Chondrocyte (in vitro differentiated cells): ENCODE measurements around the gene ANP32A. TPM values are rescaled to one million over a fixed set of nuclear protein-coding genes. Genes with fewer than 3 reads are reported as not detected.

Experiments
- DNase-seq: peaks from one replicate; pipeline ENCODE4 v3.0.0; 2021; ENCODE audit warnings: mixed read lengths, low spot score
- H3K27ac Mint-ChIP-seq: one replicate; pipeline ENCODE4 v1.8.0; 2021; ENCODE audit warnings: mild to moderate bottlenecking, moderate library complexity, mixed read lengths; ENCODE audit not compliant: unreplicated experiment
- H3K27me3 Mint-ChIP-seq: 2 replicates; pipeline ENCODE4 v1.8.0; 2021; ENCODE audit warnings: low read depth, mixed read lengths
- H3K36me3 Mint-ChIP-seq: 2 replicates; pipeline ENCODE4 v1.8.0; 2021; ENCODE audit warnings: low read depth, mixed read lengths
- H3K4me1 Mint-ChIP-seq: 2 replicates; pipeline ENCODE4 v1.8.0; 2021; ENCODE audit warnings: low read depth, mild to moderate bottlenecking, mixed read lengths
- H3K4me3 Mint-ChIP-seq: one replicate; pipeline ENCODE4 v1.8.0; 2021; ENCODE audit warnings: mild to moderate bottlenecking, moderate library complexity, mixed read lengths; ENCODE audit not compliant: unreplicated experiment
- H3K9me3 Mint-ChIP-seq: 2 replicates; pipeline ENCODE4 v1.8.0; 2021; ENCODE audit warnings: low read depth, mixed read lengths
- CTCF ChIP-seq: fragments of 200-600 bp; sonication (generic); IDR thresholded peaks from 2 replicates; pipeline ENCODE4 v1.5.0; 2021; ENCODE audit warnings: antibody characterized with exemption, mild to moderate bottlenecking, moderate library complexity
- total RNA-seq: library from RNA; stranded (reverse); gene quantifications from 3 replicates; pipeline ENCODE4 v1.2.1, GENCODE V29; 2021

The ANP32A gene
- total RNA-seq, 1 donor from 2014 or later: 117 TPM

- H3K4me1 Mint-ChIP-seq: peaks cover 60% of the 10 kb centered on the region
- no peaks in the 10 kb centered on the region for H3K9me3 Mint-ChIP-seq
- H3K36me3 Mint-ChIP-seq: peaks cover 3% of the 10 kb centered on the region
- no peak for DNase-seq
- no peaks in the 10 kb centered on the region for H3K27me3 Mint-ChIP-seq
- H3K4me3 Mint-ChIP-seq: no peak overlapping the region
- TF ChIP-seq CTCF: no peak
- no peak overlapping the region for H3K27ac Mint-ChIP-seq
These were observed 24.1 kb downstream of the ANP32A start for GRCh38 chr15:68796576-68796975.

GRCh38 chr15:68795298-68795848 lies 25.3 kb downstream of the ANP32A start:
- peaks cover 3% of the 10 kb centered on the region for H3K36me3 Mint-ChIP-seq
- no peak for TF ChIP-seq CTCF
- H3K4me3 Mint-ChIP-seq: peak overlapping the region; percentile 4

GRCh38 chr15:68794863-68795262 lies 25.8 kb downstream of the ANP32A start:
- peak overlapping the region; percentile 60 for H3K27ac Mint-ChIP-seq
- peaks cover 71% of the 10 kb centered on the region for H3K4me1 Mint-ChIP-seq
- peaks cover 3% of the 10 kb centered on the region for H3K36me3 Mint-ChIP-seq
- H3K4me3 Mint-ChIP-seq: no peak overlapping the region
- no peak for DNase-seq
- H3K9me3 Mint-ChIP-seq: no peaks in the 10 kb centered on the region
- H3K27me3 Mint-ChIP-seq: no peaks in the 10 kb centered on the region
- no peak for TF ChIP-seq CTCF

More at GRCh38 chr15:68795298-68795848, 25.3 kb downstream of the ANP32A start:
- DNase-seq: no peak
- no peaks in the 10 kb centered on the region for H3K27me3 Mint-ChIP-seq
- H3K27ac Mint-ChIP-seq: peak overlapping the region; percentile 60
- peaks cover 70% of the 10 kb centered on the region for H3K4me1 Mint-ChIP-seq
- no peaks in the 10 kb centered on the region for H3K9me3 Mint-ChIP-seq

- no peaks in the 10 kb centered on the region for H3K27me3 Mint-ChIP-seq
- H3K27ac Mint-ChIP-seq: no peak overlapping the region
These were observed 26.4 kb downstream of the ANP32A start for GRCh38 chr15:68794307-68794706.

GRCh38 chr15:68793776-68794175 lies 26.9 kb downstream of the ANP32A start:
- H3K9me3 Mint-ChIP-seq: no peaks in the 10 kb centered on the region
- no peak overlapping the region for H3K4me3 Mint-ChIP-seq
- no peaks in the 10 kb centered on the region for H3K27me3 Mint-ChIP-seq
- peaks cover 3% of the 10 kb centered on the region for H3K36me3 Mint-ChIP-seq
- peaks cover 68% of the 10 kb centered on the region for H3K4me1 Mint-ChIP-seq
- no peak for TF ChIP-seq CTCF
- no peak for DNase-seq
- no peak overlapping the region for H3K27ac Mint-ChIP-seq

More at GRCh38 chr15:68794307-68794706, 26.4 kb downstream of the ANP32A start:
- TF ChIP-seq CTCF: no peak
- Mint-ChIP-seq H3K36me3 (peaks cover 3% of the 10 kb centered on the region), H3K9me3 (no peaks in the 10 kb centered on the region), H3K4me1 (peaks cover 72% of the 10 kb centered on the region), H3K4me3 (no peak overlapping the region)
- no peak for DNase-seq
